Right lung (tissue), 5 donors: Measurements from ENCODE around the gene TMEM271. TPM values are rescaled to one million over a fixed set of nuclear protein-coding genes. Genes with fewer than 3 reads are reported as not detected.

Source experiments
- DNase-seq, 2 donors: peaks; one replicate each; pipeline ENCODE4 v3.0.0-alpha.2; 2013
- polyA plus RNA-seq, 5 donors: library from polyadenylated mRNA; unstranded; fragments of 120-200 nt; gene quantifications; one replicate each; pipeline versions ENCODE4 v1.2.1 to v1.2.3, GENCODE V29; 2013; ENCODE audit warnings: inconsistent platforms in 1 of 5, low replicate concordance in 1 of 5; ENCODE audit not compliant: insufficient read length in 5 of 5, insufficient read depth in 1 of 5

TMEM271 gene
- polyA plus RNA-seq, 5 donors: 0.05 TPM; not detected in 4

- no peak for DNase-seq
Measured at GRCh38 chr4:534101-534575, 42.0 kb downstream of the TMEM271 start.

DNA sequence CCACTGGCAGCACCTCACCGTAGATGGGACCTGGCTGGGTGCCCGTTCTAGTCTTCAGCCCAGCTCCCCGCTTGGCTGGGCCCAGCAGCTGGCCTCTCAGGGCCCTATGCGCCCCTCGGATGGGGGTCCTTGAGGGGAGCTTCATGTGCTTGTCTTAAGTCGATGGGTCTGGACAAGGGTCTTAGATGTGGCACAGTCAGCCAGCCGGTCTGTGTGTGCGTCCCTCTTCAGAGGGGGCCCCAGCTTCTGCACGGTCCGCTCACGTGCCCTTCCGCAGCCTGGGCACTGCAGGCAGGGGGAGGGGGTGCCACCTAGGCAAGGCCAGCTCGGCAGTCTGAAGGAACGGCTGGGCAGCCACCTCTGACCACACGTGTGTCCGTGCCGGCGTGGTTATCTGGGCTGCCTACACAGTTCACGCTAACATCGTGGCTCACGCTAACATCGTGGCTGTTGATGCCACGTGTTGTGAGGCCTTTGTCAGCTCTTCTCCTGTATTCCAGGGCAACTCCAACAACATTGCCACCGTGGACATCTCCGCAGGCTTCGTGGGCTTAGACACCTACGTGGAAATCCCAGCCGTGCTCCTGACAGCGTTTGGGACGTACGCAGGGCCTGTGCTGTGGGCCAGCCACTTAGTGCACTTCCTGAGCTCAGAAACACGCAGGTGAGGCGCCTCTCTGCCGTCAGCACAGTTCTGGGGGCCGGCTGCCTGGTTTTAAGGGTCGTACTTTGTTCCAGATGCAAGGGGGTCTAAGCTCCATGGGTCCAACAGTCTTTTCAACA is 42.6 kb downstream of the TMEM271 start:
- DNase-seq: no peak

GRCh38 chr4:532588-533317 is 43.3 kb downstream of the TMEM271 start:
- no peak for DNase-seq

- DNase-seq: no peak
Measured at GRCh38 chr4:531721-532565, 44.2 kb downstream of the TMEM271 start.

DNA sequence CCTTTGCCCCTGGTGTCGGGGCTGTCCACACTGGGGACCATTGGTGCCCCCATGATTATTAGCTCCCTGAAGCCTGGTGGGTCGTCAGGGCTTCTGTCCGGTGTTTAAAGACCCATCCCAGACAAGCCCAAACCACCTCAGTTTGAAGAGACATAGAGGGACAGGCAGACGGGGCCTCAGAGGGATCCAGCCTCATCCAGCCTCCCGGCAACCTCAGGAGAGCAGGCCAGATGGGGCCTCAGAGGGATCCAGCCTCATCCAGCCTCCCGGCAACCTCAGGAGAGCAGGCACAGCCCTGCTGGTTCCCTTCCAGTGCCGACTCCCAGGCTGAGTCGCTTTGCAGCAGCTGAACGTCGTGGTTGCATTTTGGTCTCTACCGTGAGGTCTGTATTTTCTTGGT is 45.0 kb downstream of the TMEM271 start:
- no peak for DNase-seq

DNA sequence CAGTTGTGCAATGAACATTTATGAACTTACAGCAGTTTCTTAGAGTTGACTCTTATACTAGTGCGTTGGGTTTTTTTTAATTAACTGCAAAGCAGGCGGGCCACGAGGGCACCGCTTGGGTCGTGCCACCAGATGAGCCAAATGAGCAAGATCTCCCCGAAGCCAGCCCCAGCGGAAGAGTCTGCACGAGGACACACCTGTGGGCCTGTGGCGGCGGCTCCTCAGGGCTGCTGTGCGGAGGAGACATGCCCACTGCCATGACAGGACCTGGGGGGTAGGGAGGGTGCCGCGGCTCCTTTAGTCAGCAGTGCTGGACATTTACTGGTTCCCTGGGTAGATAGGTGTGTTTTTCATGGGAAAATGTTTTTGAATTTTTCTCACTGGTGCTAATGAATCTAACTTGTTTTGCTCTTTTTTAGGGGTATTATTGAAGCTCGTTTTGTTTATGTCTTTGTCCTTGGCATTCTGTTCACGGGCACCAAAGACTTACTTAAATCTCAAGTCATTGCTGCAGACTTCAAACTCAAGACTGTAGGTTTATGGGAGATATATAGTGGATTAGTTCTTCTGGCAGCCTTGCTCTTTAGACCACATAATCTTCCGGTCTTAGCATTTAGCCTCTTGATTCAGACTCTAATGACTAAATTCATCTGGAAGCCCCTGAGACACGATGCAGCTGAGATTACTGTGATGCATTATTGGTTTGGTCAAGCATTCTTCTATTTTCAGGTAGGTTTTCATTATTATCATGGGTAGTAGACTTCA is 45.9 kb downstream of the TMEM271 start:
- DNase-seq: no peak

DNA sequence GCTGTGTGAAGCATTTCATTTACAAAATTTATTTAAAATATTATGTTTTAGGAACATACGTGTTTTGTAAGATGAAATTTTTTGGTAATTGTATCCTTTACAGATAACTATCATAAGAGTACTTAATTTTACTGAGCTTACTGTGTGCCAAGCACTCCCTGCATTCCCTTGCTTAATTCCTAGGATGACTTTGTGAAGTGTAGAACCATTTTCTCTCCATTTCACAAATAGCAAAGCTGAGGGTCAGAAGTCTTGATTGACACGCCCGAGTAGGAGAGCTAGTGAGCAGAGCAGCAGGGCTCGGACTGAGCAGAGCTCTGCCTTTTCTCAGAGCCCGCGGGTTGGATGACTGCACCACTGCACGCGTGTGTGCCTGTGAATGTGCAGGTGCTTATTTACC is 46.5 kb downstream of the TMEM271 start:
- DNase-seq: no peak

GRCh38 chr4:528835-529234 is 47.3 kb downstream of the TMEM271 start:
- DNase-seq: no peak

GRCh38 chr4:528296-528695 is 47.8 kb downstream of the TMEM271 start:
- no peak for DNase-seq

DNA sequence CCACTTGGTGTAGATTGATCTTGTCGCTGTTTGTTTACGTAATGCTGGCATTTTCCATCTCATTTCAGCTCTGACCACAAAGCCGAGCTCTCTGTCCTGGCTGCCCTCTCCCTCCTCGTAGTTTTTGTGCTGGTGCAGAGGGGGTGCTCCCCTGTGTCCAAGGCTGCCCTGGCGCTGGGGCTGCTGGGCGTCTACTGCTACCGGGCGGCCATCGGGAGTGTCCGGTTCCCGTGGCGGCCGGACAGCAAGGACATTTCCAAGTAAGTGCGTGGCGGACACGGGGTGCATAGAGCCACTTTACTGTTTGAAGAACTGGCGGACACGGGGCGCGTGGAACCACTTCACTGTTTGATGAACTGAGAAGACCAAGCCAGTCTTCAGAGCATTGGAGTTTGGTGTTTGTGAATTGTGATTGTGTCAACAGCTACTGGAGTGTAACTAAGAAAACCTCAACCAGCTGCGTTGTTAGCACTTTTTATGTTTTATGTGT is 49.1 kb downstream of the TMEM271 start:
- no peak for DNase-seq

DNA sequence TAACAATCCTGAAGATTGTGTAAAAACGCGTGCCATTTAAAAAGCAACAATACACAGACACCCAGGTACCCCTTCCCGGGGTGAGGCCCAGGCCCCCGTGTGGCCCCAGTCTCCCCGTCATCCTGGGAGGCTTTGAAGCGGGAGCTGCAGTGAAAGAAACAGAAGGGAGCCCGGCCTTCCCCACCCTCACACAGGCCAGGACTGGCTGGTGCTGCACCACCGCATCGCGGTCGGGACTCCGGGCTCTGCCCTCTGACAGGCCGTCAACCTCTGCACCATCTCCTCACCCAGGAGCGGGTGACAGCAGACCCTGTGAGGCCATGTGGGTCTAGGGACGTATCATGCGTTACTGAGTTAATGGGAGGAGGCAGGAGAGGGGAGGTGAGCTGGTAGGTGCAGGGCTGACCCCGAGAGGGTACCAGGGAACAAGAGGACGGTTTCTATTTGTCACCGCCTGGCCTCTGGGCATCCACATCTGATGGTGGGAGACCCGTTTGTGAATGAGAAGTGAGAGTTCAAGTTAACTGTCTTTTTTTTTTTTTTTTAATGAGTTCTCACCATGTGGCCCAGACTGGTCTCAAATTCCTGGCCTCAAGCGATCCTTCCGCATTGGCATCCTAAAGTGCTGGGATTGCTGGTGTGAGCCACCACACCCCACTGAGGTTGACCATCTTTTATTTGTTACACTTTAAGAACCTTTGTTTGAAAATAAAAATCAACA is 49.7 kb downstream of the TMEM271 start:
- no peak for DNase-seq

DNA sequence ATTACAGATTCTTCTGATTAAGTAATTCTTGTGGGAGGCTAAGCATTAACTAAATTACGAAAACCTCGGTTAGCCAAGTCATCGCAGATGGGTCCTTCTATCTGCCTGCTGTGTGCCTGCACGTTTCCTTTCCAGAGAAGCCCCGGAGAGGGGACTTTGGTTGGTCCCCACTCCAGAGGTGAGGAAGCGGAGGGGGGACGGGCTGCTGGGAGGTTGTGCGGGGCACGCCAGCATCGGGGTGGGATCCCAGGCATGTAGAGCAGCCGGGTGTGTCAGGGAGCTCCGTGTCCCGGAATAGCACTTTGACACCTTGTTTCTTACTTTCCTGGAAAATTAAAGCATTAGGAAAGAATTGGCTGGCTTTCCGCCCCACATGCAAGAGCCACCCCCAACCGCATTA is 50.4 kb downstream of the TMEM271 start:
- no peak for DNase-seq

- no peak for DNase-seq
Measured at GRCh38 chr4:524196-524595, 51.9 kb downstream of the TMEM271 start.

Other genes with a start within 250 kb of the TMEM271 start
- 10 to 100 TPM; 24.3 to 42.7 (median 38.5) TPM for gene ZNF141, start 238.5 kb downstream of the TMEM271 start, polyA plus RNA-seq
- 10 to 100 TPM; 24.2 to 44.9 (median 44.1) TPM for gene ZNF721, start 77.1 kb downstream of the TMEM271 start, polyA plus RNA-seq
- 10 to 100 TPM; 63.4 to 93.6 (median 73.9) TPM for gene PIGG, start 77.1 kb downstream of the TMEM271 start, polyA plus RNA-seq
- gene PDE6B, start 49.3 kb upstream of the TMEM271 start, polyA plus RNA-seq: 10 to 100 TPM; 15.0 to 19.0 (median 16.1) TPM
- gene ATP5ME, start 98.0 kb upstream of the TMEM271 start, polyA plus RNA-seq: 100 to 1,000 TPM; 174 to 273 (median 191) TPM
- 10 to 100 TPM; 16.7 to 56.3 (median 17.4) TPM for gene MYL5, start 98.2 kb upstream of the TMEM271 start, polyA plus RNA-seq
- 10 to 100 TPM in 2 of 5 donors, 1 to 10 TPM in 3; 4.6 to 12.5 (median 8.0) TPM for gene SLC49A3, start 112.9 kb upstream of the TMEM271 start, polyA plus RNA-seq
- 100 to 1,000 TPM in 2 of 5 donors, 10 to 100 TPM in 3; 73.6 to 109 (median 91.4) TPM for gene PCGF3, start 129.5 kb upstream of the TMEM271 start, polyA plus RNA-seq
- 1 to 10 TPM in 4 of 5 donors, under 1 TPM in 1; 0.84 to 2.7 (median 1.1) TPM for gene CPLX1, start 249.8 kb upstream of the TMEM271 start, polyA plus RNA-seq